ENCODE data around the gene MRPS21.

Gene MRPS21

GRCh38 chr1:150293433-150294253 lies at the start of gene MRPS21:
Gene MRPS21, plus strand, starts transcription at chr1:150293861. Its CDS starts 506 bp downstream, at chr1:150294367.
- DNase-seq (ENCODE audit: low read depth in 1 of 2, low spot score in 1 of 2) = peak; percentile 73

GRCh38 chr1:150249936-150250335 lies 43.7 kb upstream of the MRPS21 start:
- DNase-seq (ENCODE audit: low read depth in 1 of 2, low spot score in 1 of 2) = no peak

- no peak for DNase-seq (ENCODE audit: low read depth in 1 of 2, low spot score in 1 of 2)
These were observed 37.5 kb upstream of the MRPS21 start for GRCh38 chr1:150256198-150256553.

- no peak for DNase-seq (ENCODE audit: low read depth in 1 of 2, low spot score in 1 of 2)
These were observed 36.9 kb upstream of the MRPS21 start for GRCh38 chr1:150256554-150257341.

GRCh38 chr1:150257624-150258585 lies 35.8 kb upstream of the MRPS21 start, which contains the start of gene CA14:
Gene CA14, plus strand, starts transcription at chr1:150257774. Its CDS starts 355 bp downstream, at chr1:150258129.
- DNase-seq (ENCODE audit: low read depth in 1 of 2, low spot score in 1 of 2) = no peak

GRCh38 chr1:150259217-150259616 lies 34.4 kb upstream of the MRPS21 start:
- no peak for DNase-seq (ENCODE audit: low read depth in 1 of 2, low spot score in 1 of 2)

GRCh38 chr1:150259758-150260669 lies 33.6 kb upstream of the MRPS21 start:
- DNase-seq (ENCODE audit: low read depth in 1 of 2, low spot score in 1 of 2) = no peak

GRCh38 chr1:150261367-150261766 lies 32.3 kb upstream of the MRPS21 start:
- no peak for DNase-seq (ENCODE audit: low read depth in 1 of 2, low spot score in 1 of 2)

- no peak for DNase-seq (ENCODE audit: low read depth in 1 of 2, low spot score in 1 of 2)
These were observed 31.0 kb upstream of the MRPS21 start for GRCh38 chr1:150262388-150263320.

- no peak for DNase-seq (ENCODE audit: low read depth in 1 of 2, low spot score in 1 of 2)
These were observed 30.1 kb upstream of the MRPS21 start for GRCh38 chr1:150263549-150263948.

- no peak for DNase-seq (ENCODE audit: low read depth in 1 of 2, low spot score in 1 of 2)
These were observed 25.8 kb upstream of the MRPS21 start for GRCh38 chr1:150267896-150268295.

GRCh38 chr1:150268340-150268704 lies 25.3 kb upstream of the MRPS21 start:
- DNase-seq (ENCODE audit: low read depth in 1 of 2, low spot score in 1 of 2) = peak in 1 of 2 donors; percentile 13

GRCh38 chr1:150268705-150269403 lies 24.8 kb upstream of the MRPS21 start, which contains the start of gene APH1A:
Gene APH1A, minus strand, starts transcription at chr1:150269016. Its CDS starts 206 bp downstream, at chr1:150268810.
- peak; percentile 82 to 83 for DNase-seq (ENCODE audit: low read depth in 1 of 2, low spot score in 1 of 2)

GRCh38 chr1:150269451-150269850 lies 24.2 kb upstream of the MRPS21 start:
- DNase-seq (ENCODE audit: low read depth in 1 of 2, low spot score in 1 of 2) = no peak

- DNase-seq (ENCODE audit: low read depth in 1 of 2, low spot score in 1 of 2) = no peak
These were observed 22.2 kb upstream of the MRPS21 start for GRCh38 chr1:150271291-150271959.

- DNase-seq (ENCODE audit: low read depth in 1 of 2, low spot score in 1 of 2) = no peak
These were observed 20.4 kb upstream of the MRPS21 start for GRCh38 chr1:150273311-150273710.

GRCh38 chr1:150280138-150280707 lies 13.4 kb upstream of the MRPS21 start:
- DNase-seq (ENCODE audit: low read depth in 1 of 2, low spot score in 1 of 2) = no peak
